Measurements from ENCODE around the gene PRPF39.
"Not testable (repeated sequence)": the region's sequence is repeated elsewhere in the genome, so short reads cannot be mapped to it uniquely, and the experiment has no call there.

The PRPF39 gene

GRCh38 chr14:45135659-45136395 is 51.9 kb downstream of the PRPF39 start, which contains the start of gene FANCM:
Gene FANCM (plus strand): TSS chr14:45135930. CDS start chr14:45136032, 102 bp downstream.
- peak; percentile 56 to 79 for DNase-seq (ENCODE audit: extremely low read depth in 1 of 2, low read depth in 1 of 2)

DNA sequence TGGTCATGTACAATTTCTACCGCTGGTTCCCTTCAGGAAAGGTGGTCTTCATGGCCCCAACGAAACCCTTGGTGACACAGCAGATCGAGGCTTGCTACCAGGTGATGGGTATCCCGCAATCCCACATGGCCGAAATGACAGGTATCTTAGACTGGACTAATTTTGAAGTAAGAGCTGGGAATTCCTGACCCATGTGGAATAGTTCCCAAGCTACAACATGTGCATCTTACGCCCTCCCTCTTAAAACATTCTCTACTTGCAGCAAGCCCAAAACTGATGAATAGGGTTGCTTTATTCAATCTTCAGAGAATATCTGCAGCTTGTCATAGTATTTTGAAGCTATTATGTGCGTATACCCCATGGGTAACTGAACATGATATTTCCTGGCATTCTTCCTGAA is 52.5 kb downstream of the PRPF39 start:
- no peak for DNase-seq (ENCODE audit: extremely low read depth in 1 of 2, low read depth in 1 of 2)

DNA sequence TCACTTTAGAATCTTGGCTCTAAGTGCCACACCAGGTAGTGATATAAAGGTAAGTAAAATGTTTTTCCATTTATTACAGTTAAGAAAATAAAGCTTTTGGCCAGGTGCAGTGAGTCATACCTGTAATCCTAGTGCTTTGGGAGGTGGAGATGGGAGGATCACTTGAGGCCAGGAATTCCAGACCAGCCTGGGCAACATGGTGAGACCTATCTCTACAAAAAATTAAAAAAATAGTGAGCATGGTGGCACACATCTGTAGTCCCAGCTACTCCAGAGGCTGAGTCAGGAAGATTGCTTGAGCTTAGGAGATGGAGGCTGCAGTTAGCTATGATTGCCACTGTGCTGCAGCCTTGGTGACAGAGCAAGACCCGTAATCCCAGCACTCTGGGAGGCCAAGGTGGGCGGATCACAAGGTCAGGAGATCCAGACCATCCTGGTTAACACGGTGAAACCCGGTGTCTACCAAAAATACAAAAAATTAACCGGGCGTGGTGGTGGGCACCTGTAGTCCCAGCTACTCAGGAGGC is 56.8 kb downstream of the PRPF39 start:
- DNase-seq (ENCODE audit: extremely low read depth in 1 of 2, low read depth in 1 of 2) = no peak

GRCh38 chr14:45142083-45142482 is 58.2 kb downstream of the PRPF39 start:
- DNase-seq (ENCODE audit: extremely low read depth in 1 of 2, low read depth in 1 of 2) = not testable (repeated sequence)

GRCh38 chr14:45144658-45145057 is 60.7 kb downstream of the PRPF39 start:
- DNase-seq (ENCODE audit: extremely low read depth in 1 of 2, low read depth in 1 of 2) = no peak

DNA sequence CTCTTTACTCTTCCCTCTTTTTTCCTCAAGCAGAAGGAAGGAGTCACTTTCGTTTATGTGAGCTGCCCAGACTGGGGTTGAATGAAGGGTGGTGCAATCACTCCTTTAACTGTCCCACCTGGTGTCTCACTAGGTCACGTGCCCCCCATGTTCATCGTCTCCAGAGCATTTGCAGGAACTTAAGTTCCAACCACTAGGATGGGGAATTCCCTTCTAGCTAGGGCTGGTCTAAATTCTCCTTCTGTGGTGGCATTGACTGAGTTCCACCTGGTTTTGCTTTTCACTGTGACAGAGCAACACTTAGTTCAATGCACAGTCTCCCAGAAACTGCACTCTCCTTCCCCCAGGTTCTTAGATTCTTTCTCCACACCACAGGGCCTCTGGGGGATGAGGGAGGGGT is 61.3 kb downstream of the PRPF39 start:
- no peak for DNase-seq (ENCODE audit: extremely low read depth in 1 of 2, low read depth in 1 of 2)

- DNase-seq (ENCODE audit: extremely low read depth in 1 of 2, low read depth in 1 of 2) = no peak
Observed at GRCh38 chr14:45149602-45150001, 65.7 kb downstream of the PRPF39 start.

GRCh38 chr14:45150386-45150890 is 66.5 kb downstream of the PRPF39 start:
- no peak for DNase-seq (ENCODE audit: extremely low read depth in 1 of 2, low read depth in 1 of 2)

GRCh38 chr14:45156067-45156466 is 72.2 kb downstream of the PRPF39 start:
- DNase-seq (ENCODE audit: extremely low read depth in 1 of 2, low read depth in 1 of 2) = no peak

Data from stimulated activated CD8-positive, alpha-beta memory T cell treated with anti-CD3 and anti-CD28 coated beads, Interleukin-7, amount 100 ng/mL, for 48 hours (primary cell).